GM13976 (cell line): ENCODE data around the gene CALY.
A peak's percentile ranks its signal among the peaks of the same experiment; 100 is the strongest.

ENCODE experiments used
- DNase-seq: peaks from one replicate; pipeline ENCODE4 v3.0.0; 2012; ENCODE audit warnings: low spot score
- CTCF ChIP-seq: IDR thresholded peaks from 2 replicates; pipeline ENCODE4 v1.5.1; 2012; ENCODE audit warnings: borderline replicate concordance, mild to moderate bottlenecking; ENCODE audit not compliant: insufficient read depth; ENCODE audit errors: extremely low read depth, missing control alignments, control extremely low read depth
- in situ Hi-C: fragments of 300-500 bp; cut with MboI; formaldehyde crosslinking; loops from one replicate; pipeline ENCODE4 v1.12.0; 2022; ENCODE audit warnings: low sequenced_read_pairs, mixed read lengths, inconsistent platforms; ENCODE audit not compliant: unreplicated experiment

Gene CALY

GRCh38 chr10:133336577-133337369 is at the start of gene CALY:
TSS of gene CALY (minus strand) at chr10:133336896. CDS start at chr10:133328989, 7,907 bp downstream.
- in situ Hi-C loops: no loop called here
- DNase-seq: peak; percentile 74
- no peak for TF ChIP-seq CTCF

GRCh38 chr10:133385214-133385613 is 48.5 kb upstream of the CALY start:
- in situ Hi-C loops: no loop called here
- no peak for DNase-seq
- TF ChIP-seq CTCF: no peak

- DNase-seq: no peak
- TF ChIP-seq CTCF: no peak
- in situ Hi-C loops: no loop called here
Measured at GRCh38 chr10:133384071-133384470, 47.4 kb upstream of the CALY start.

GRCh38 chr10:133383551-133383950 is 46.9 kb upstream of the CALY start:
- in situ Hi-C loops: no loop called here

DNA sequence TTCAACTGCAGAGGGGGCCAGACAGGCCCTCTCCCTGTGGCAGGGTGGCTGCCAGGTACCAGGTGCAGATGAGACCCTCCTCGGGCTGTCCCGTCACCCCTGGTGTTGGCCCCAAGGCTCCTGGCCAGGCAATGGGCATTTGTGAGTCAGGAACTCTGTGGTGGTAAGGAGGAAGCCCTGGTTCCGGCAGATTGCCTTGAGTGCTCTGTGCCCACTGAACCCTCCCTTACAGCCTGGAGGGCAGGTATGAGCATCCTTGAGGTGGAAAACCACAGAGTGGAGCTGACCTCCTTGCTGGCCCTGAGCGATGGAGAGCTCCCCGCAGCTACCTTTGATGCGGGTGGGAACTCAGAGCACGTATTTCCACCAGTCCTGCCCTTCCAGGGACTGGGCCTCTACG is 44.3 kb upstream of the CALY start:
- in situ Hi-C loops: no loop called here
- DNase-seq: no peak
- no peak for TF ChIP-seq CTCF

More at GRCh38 chr10:133383551-133383950, 46.9 kb upstream of the CALY start:
- TF ChIP-seq CTCF: no peak
- DNase-seq: no peak

- in situ Hi-C loops: no loop called here
- DNase-seq: no peak
- TF ChIP-seq CTCF: no peak
Measured at GRCh38 chr10:133379801-133380666, 43.3 kb upstream of the CALY start.
